HEK293T (cell line): ENCODE data around the gene SDHC.
A peak's percentile ranks its signal among the peaks of the same experiment; 100 is the strongest.

ENCODE experiments used
- CTCF ChIA-PET: fragments of 350-600 bp; formaldehyde crosslinking; extraction: SDS; loops from one replicate; lab custom pipeline; 2021; ENCODE audit warnings: antibody characterized with exemption, inconsistent platforms; lab: Yijun Ruan, JAX
- POLR2A ChIA-PET: fragments of 350-600 bp; formaldehyde crosslinking; extraction: SDS; loops from one replicate; lab custom pipeline; 2020; ENCODE audit warnings: antibody characterized with exemption, inconsistent platforms; lab: Yijun Ruan, JAX
- DNase-seq: peaks from one replicate; pipeline ENCODE4 v3.0.0; 2012; ENCODE audit warnings: mixed read lengths; ENCODE audit errors: extremely low spot score
- ARNT ChIP-seq: fragments of 450-650 bp; IDR thresholded peaks from 2 replicates; pipeline ENCODE4 v1.6.1; 2017; ENCODE audit warnings: mild to moderate bottlenecking
- BHLHE40 ChIP-seq: fragments of 450-650 bp; IDR thresholded peaks from 2 replicates; pipeline ENCODE4 v1.6.1; 2016; ENCODE audit warnings: mild to moderate bottlenecking, moderate library complexity, borderline replicate concordance
- CTBP1 ChIP-seq: fragments of 450-650 bp; IDR thresholded peaks from 2 replicates; pipeline ENCODE4 v1.6.1; 2016; ENCODE audit warnings: borderline replicate concordance
- ELF4 ChIP-seq: fragments of 450-650 bp; IDR thresholded peaks from 2 replicates; pipeline ENCODE4 v1.6.1; 2017; ENCODE audit warnings: antibody characterized with exemption
- FOXA1 ChIP-seq: fragments of 450-650 bp; IDR thresholded peaks from 2 replicates; pipeline ENCODE4 v1.6.1; 2016; ENCODE audit warnings: mild to moderate bottlenecking
- FOXK2 ChIP-seq: fragments of 450-650 bp; IDR thresholded peaks from 2 replicates; pipeline ENCODE4 v1.6.1; 2016; ENCODE audit warnings: mild to moderate bottlenecking
- FOXM1 ChIP-seq: fragments of 450-650 bp; IDR thresholded peaks from 2 replicates; pipeline ENCODE4 v1.6.1; 2017; ENCODE audit warnings: mild to moderate bottlenecking, borderline replicate concordance
- HDGF ChIP-seq: fragments of 450-650 bp; IDR thresholded peaks from 2 replicates; pipeline ENCODE4 v1.6.1; 2017; ENCODE audit warnings: antibody characterized with exemption, borderline replicate concordance
- L3MBTL2 ChIP-seq: fragments of 450-650 bp; conservative IDR thresholded peaks from 2 replicates; pipeline ENCODE4 v1.6.1; 2016; ENCODE audit warnings: mild to moderate bottlenecking
- LEF1 ChIP-seq: fragments of 450-650 bp; IDR thresholded peaks from 2 replicates; pipeline ENCODE4 v1.6.1; 2017; ENCODE audit warnings: mild to moderate bottlenecking, borderline replicate concordance
- NFRKB ChIP-seq: fragments of 450-650 bp; IDR thresholded peaks from 2 replicates; pipeline ENCODE4 v1.6.1; 2016; ENCODE audit warnings: mild to moderate bottlenecking, moderate library complexity
- SP1 ChIP-seq: fragments of 450-650 bp; IDR thresholded peaks from 2 replicates; pipeline ENCODE4 v1.6.1; 2017
- SUZ12 ChIP-seq: fragments of 450-650 bp; IDR thresholded peaks from 2 replicates; pipeline ENCODE4 v1.6.1; 2016; ENCODE audit warnings: mild to moderate bottlenecking
- TARDBP ChIP-seq: fragments of 450-650 bp; IDR thresholded peaks from 2 replicates; pipeline ENCODE4 v1.6.1; 2016
- ZNF384 ChIP-seq: fragments of 450-650 bp; IDR thresholded peaks from 2 replicates; pipeline ENCODE4 v1.6.1; 2016
- TF ChIP-seq, protein P1 (sequence below): fragments of 450-650 bp; IDR thresholded peaks from 2 replicates; pipeline ENCODE4 v1.6.1; 2016

The SDHC gene

DNA sequence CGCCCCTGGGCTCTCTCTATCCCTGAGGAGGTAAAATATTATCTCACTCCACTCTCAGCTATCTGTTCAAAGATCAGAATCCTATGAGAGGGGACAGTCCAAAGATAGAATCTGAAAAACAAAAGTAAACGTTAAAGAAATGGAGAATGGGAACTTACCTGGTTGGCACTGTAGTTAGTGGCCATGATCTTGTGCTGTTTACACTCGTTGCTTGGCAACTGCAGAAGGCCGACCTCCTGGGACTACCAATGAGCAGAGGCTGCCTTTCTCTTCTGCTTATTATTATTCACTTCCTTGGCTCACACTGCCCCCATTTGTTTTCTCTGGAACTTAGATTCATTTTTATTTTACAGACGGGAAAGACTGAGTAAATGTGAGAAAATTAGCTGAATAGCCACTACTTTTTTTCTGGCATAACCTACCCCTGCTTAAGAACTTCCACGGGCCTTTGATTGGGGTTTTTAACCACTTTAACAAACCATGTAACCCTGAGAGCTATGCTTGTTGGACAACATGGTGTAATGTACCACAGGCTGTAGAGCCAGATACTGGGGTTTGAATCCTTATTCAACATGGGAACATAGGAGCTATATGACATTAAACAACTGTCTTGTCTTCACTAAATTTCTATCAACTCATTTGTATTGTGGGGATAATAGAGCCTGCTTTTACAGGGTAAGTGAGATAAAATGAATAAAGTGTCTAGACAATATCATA lies 53.7 kb downstream of the SDHC start, which contains the start of gene CFAP126:
TSS of gene CFAP126 (minus strand) at position 193 of the 717 bp plus-strand sequence. CDS start at position 185, 8 bp downstream.
- DNase-seq, result peak; percentile 74
- POLR2A ChIA-PET, result interaction anchor here (2.1 kb wide), 1 partner anchor 22 kb away, joined by 6 read pairs; no protein-coding TSS in a partner anchor
- CTCF ChIA-PET, result interaction anchor here (1.0 to 1.7 kb wide), 2 partner anchors 14 to 138 kb away, joined by 3 to 7 read pairs; no protein-coding TSS in a partner anchor

DNA sequence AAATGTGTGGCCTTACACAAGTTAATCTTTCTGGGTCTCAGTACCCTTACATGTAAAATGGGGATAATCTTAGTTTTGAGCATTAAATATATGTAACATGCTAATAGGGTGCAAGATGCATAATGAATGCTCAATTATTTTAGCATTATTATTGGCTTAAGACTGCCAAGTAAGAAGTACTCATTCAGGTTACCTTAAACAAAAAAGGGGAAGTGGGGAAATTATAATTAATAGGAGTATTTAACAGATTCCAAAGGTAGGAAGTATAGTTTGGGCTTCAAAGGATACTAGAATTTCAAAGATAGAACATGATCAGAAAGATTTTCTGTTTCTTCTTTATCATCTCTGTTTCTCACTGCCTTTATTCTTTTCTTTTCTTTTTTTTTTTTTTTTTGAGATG lies 59.3 kb downstream of the SDHC start:
- DNase-seq, result no peak
- ChIA-PET POLR2A (no interaction called here), CTCF (interaction anchor here (1.1 to 1.3 kb wide), 2 partner anchors 147 to 181 kb away, joined by 4 to 8 read pairs; partner anchors contain the start of gene TOMM40L)
- TF ChIP-seq L3MBTL2 (no peak), SUZ12 (no peak), HDGF (no peak), LEF1 (no peak), FOXK2 (no peak), TARDBP (no peak), CTBP1 (no peak)
- TF ChIP-seq, protein P1, sequence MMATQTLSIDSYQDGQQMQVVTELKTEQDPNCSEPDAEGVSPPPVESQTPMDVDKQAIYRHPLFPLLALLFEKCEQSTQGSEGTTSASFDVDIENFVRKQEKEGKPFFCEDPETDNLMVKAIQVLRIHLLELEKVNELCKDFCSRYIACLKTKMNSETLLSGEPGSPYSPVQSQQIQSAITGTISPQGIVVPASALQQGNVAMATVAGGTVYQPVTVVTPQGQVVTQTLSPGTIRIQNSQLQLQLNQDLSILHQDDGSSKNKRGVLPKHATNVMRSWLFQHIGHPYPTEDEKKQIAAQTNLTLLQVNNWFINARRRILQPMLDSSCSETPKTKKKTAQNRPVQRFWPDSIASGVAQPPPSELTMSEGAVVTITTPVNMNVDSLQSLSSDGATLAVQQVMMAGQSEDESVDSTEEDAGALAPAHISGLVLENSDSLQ, result no peak

More for the DNA sequence above, 53.7 kb downstream of the SDHC start, which contains the start of gene CFAP126:
- TF ChIP-seq HDGF (no peak), ELF4 (no peak), FOXM1 (no peak), ZNF384 (no peak), SP1 (no peak), FOXA1 (no peak), FOXK2 (no peak), NFRKB (no peak), ARNT (no peak), LEF1 (no peak), TARDBP (no peak), BHLHE40 (no peak)
- TF ChIP-seq, protein P1, result no peak

DNA sequence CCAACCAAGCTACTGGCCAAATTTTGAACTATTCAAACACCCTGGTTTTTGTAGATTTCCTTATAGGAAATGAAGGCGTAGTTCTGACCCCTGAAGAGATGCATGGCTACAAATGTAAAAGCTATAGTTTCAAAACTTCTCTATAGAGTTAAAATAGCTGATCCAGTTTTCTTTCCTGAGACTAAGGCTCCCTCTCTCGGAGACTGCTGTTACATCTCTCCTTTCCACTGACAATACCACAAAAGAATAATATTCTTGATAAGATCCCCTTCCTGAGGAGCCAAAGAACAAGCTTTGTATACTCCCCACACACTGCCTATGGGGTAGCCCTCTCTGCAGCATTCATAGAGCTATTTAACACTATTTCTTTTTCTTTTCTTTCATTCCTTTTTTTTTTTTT lies 60.2 kb downstream of the SDHC start:
- TF ChIP-seq ARNT, result no peak
- no peak for TF ChIP-seq FOXK2
- TF ChIP-seq CTBP1, result no peak
- TF ChIP-seq TARDBP, result no peak
- TF ChIP-seq NFRKB, result no peak
- TF ChIP-seq BHLHE40, result no peak
- TF ChIP-seq HDGF, result no peak
- no peak for DNase-seq
- ChIA-PET CTCF (interaction anchor here (1.1 to 1.3 kb wide), 3 partner anchors 144 to 182 kb away, joined by 4 to 8 read pairs (median 6); partner anchors contain the start of gene TOMM40L), POLR2A (interaction anchor here (1.0 kb wide), 1 partner anchor 15 kb away, joined by 6 read pairs; no protein-coding TSS in a partner anchor)

DNA sequence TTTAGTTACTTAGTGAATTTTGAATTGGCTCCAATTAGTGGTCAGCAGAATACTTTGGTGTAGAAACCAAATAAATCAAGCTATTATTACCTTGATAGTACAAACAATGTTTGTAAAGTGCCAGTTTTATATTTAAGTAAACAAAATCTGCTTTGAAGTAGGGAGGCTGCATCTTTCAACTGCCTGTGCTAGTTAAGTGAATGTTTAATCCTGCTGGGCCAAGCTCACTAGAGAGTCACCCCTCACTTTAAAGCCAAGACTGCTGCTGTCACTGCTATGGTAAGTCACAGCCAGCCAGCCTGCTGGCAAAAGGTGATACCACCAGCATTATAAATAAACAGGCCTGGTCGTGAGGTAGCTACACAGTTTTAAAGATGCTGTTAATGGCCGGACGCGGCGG lies 63.8 kb downstream of the SDHC start:
- POLR2A ChIA-PET, result interaction anchor here (0.7 to 1.0 kb wide), 2 partner anchors 12 to 176 kb away, joined by 4 to 5 read pairs; partner anchors contain the start of gene NDUFS2
- CTCF ChIA-PET, result no interaction called here
- TF ChIP-seq ARNT (no peak), HDGF (no peak), SUZ12 (no peak), L3MBTL2 (no peak), ZNF384 (no peak), ELF4 (no peak), NFRKB (no peak), FOXA1 (no peak), LEF1 (no peak), FOXK2 (no peak), TARDBP (no peak), SP1 (no peak), BHLHE40 (no peak), FOXM1 (no peak), CTBP1 (no peak)
- TF ChIP-seq, protein P1, result no peak
- DNase-seq, result no peak

DNA sequence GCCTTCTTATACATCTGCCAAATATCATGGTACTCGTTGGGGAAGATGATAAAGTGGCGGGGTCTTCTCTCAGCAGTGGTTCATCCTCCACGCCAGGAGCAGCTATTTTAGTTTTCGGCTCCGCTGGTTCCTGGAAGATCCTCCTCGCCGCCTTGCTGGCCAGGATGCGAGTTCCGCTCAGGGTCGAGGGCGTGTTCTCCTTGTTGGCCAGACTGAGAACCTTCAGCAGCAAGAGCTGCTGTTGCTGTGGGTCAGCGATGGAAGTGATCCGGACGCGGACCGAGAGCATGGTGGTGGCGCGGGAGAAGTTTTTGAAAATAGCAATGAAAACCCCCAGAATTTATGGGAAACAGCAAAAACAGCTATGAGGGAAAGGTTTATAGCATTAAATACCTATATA lies 64.9 kb downstream of the SDHC start:
- ChIA-PET CTCF (no interaction called here), POLR2A (no interaction called here)
- no peak for TF ChIP-seq HDGF

DNA sequence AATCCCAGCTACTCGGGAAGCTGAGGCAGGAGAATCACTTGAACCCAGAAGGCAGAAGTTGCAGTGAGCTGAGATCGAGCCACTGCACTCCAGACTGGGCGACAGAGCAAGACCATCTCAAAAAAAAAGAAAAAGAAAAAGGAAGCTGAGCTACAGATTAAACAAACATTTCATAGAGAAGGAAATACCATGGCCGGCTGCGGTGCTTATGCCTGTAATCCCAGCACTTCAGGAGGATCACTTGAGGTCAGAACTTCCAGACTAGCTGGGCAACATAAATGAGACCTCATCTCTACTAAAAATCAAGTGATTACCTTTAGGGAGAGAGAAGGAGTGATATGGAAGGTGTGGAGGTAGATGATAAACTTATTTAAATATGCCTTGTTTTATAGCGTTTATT lies 67.5 kb downstream of the SDHC start:
- CTCF ChIA-PET, result interaction anchor here (0.7 to 1.7 kb wide), 10 partner anchors 10 to 190 kb away, joined by 3 to 10 read pairs (median 5); partner anchors contain the start of genes CFAP126, NDUFS2 and TOMM40L
- TF ChIP-seq, protein P1, result no peak
- TF ChIP-seq TARDBP (no peak), CTBP1 (no peak), L3MBTL2 (no peak), ZNF384 (no peak), SUZ12 (no peak), ELF4 (no peak)
- DNase-seq, result no peak
- POLR2A ChIA-PET, result interaction anchor here (1.1 kb wide), 1 partner anchor 156 kb away, joined by 4 read pairs; the partner anchor contains the start of gene TOMM40L

More for the DNA sequence above, 64.9 kb downstream of the SDHC start:
- no peak for DNase-seq
